HEK293 (cell line): ENCODE measurements around the gene GTF2H4.

Experiments used
- AEBP2 ChIP-seq: fragments of 450-650 bp; formaldehyde crosslinking; IDR thresholded peaks from 2 replicates; pipeline ENCODE4 v1.5.1; 2016; ENCODE audit warnings: missing biosample characterization, missing genetic modification characterization, borderline replicate concordance
- ATF2 ChIP-seq: fragments of 450-650 bp; formaldehyde crosslinking; IDR thresholded peaks from 2 replicates; pipeline ENCODE4 v1.5.1; 2016; ENCODE audit warnings: missing biosample characterization, missing genetic modification characterization, low read depth
- CTCF ChIP-seq: fragments of 450-650 bp; formaldehyde crosslinking; IDR thresholded peaks from 2 replicates; pipeline ENCODE4 v1.5.1; 2016; ENCODE audit warnings: missing biosample characterization, missing genetic modification characterization
- KLF10 ChIP-seq: fragments of 450-650 bp; IDR thresholded peaks from 2 replicates; pipeline ENCODE4 v1.5.1; 2018; ENCODE audit warnings: missing biosample characterization, mild to moderate bottlenecking, missing genetic modification characterization
- KLF8 ChIP-seq: fragments of 450-650 bp; formaldehyde crosslinking; IDR thresholded peaks from 2 replicates; pipeline ENCODE4 v1.5.1; 2016; ENCODE audit warnings: missing biosample characterization, missing genetic modification characterization
- PBX3 ChIP-seq: sonication (generic); formaldehyde crosslinking; IDR thresholded peaks from 2 replicates; pipeline ENCODE4 v1.8.1; 2022; ENCODE audit warnings: mild to moderate bottlenecking, moderate library complexity, missing genetic modification reagents
- REST ChIP-seq: fragments of 450-650 bp; formaldehyde crosslinking; IDR thresholded peaks from 2 replicates; pipeline ENCODE4 v1.5.1; 2016; ENCODE audit warnings: missing biosample characterization, missing genetic modification characterization
- TCF7L2 ChIP-seq: IDR thresholded peaks from 2 replicates; pipeline ENCODE4 v1.6.1; 2011; ENCODE audit warnings: low read depth, mild to moderate bottlenecking, inconsistent platforms, low read length, moderate library complexity, borderline replicate concordance
- ZBTB49 ChIP-seq: fragments of 450-650 bp; formaldehyde crosslinking; IDR thresholded peaks from 2 replicates; pipeline ENCODE4 v1.5.1; 2016; ENCODE audit warnings: missing biosample characterization, missing genetic modification characterization, low read depth
- ZBTB7A ChIP-seq: fragments of 450-650 bp; formaldehyde crosslinking; IDR thresholded peaks from 2 replicates; pipeline ENCODE4 v1.5.1; 2016; ENCODE audit warnings: low read depth, missing biosample characterization, missing genetic modification characterization
- ZNF239 ChIP-seq: fragments of 450-650 bp; formaldehyde crosslinking; IDR thresholded peaks from 2 replicates; pipeline ENCODE4 v1.5.1; 2016; ENCODE audit warnings: missing biosample characterization, missing genetic modification characterization
- ZNF416 ChIP-seq: fragments of 450-650 bp; formaldehyde crosslinking; IDR thresholded peaks from 2 replicates; pipeline ENCODE4 v1.5.1; 2016; ENCODE audit warnings: missing biosample characterization, missing genetic modification characterization
- ZNF548 ChIP-seq: fragments of 450-650 bp; formaldehyde crosslinking; IDR thresholded peaks from 2 replicates; pipeline ENCODE4 v1.5.1; 2016; ENCODE audit warnings: missing biosample characterization, missing genetic modification characterization
- ZSCAN30 ChIP-seq: fragments of 450-650 bp; IDR thresholded peaks from 2 replicates; pipeline ENCODE4 v1.5.1; 2018; ENCODE audit warnings: missing biosample characterization, mild to moderate bottlenecking, missing genetic modification characterization, moderate library complexity

- TF ChIP-seq AEBP2 (tag by site-specific recombination): no peak
- TF ChIP-seq CTCF: no peak
- no peak for TF ChIP-seq TCF7L2
- no peak for TF ChIP-seq ZNF239 (tag by site-specific recombination)
- TF ChIP-seq REST: no peak
- TF ChIP-seq ZBTB49: no peak
- TF ChIP-seq PBX3 (CRISPR knock-in tag): no peak
- TF ChIP-seq ZNF548 (tag by site-specific recombination): no peak
- no peak for TF ChIP-seq KLF10
- no peak for TF ChIP-seq KLF8 (tag by site-specific recombination)
- no peak for TF ChIP-seq ZNF416 (tag by site-specific recombination)
- no peak for TF ChIP-seq ZSCAN30 (tag by site-specific recombination)
- TF ChIP-seq ZBTB7A (tag by site-specific recombination): no peak
- TF ChIP-seq ATF2: no peak
These were observed 10.1 kb upstream of the GTF2H4 start for GRCh38 chr6:30897882-30898281.
